A375 (cell line): ENCODE data around the gene FAM53B. TPM values are rescaled to one million over a fixed set of nuclear protein-coding genes. Genes with fewer than 3 reads are reported as not detected.

Experiments
- small RNA-seq: library from RNA; depleted of rRNA; stranded (forward); fragments of <200 nt; gene quantifications from one replicate; pipeline ENCODE3, GENCODE V24; 2014
- total RNA-seq: library from RNA; depleted of rRNA; stranded (reverse); fragments of >200 nt; shearing (Covaris generic); gene quantifications from 2 replicates; pipeline ENCODE4 v1.2.3, GENCODE V29; 2014; rRNA removed

The FAM53B gene
- 11.1 and 14.4 TPM in 2 replicates for total RNA-seq

GRCh38 chr10:124744102-124745050, at the start of gene FAM53B:
TSS of gene FAM53B (minus strand) at chr10:124744378. CDS start at chr10:124706713, 37,665 bp downstream.

GRCh38 chr10:124791547-124792348, 47.6 kb upstream of the FAM53B start, which contains the start of gene EEF1AKMT2:
TSS of gene EEF1AKMT2 (minus strand) at chr10:124791887. CDS start at chr10:124791833, 54 bp downstream.

Small RNAs within 50 kb of the gene (small RNA-seq; reads per million reads assigned to genes)
- not detected for gene RF00019

Other genes starting within 250 kb of the FAM53B start
- gene EEF1AKMT2, start 47.5 kb upstream of the FAM53B start, total RNA-seq, result 22.6 and 28.7 TPM in 2 replicates
- 13.5 and 14.6 TPM in 2 replicates for gene ABRAXAS2, start 57.4 kb upstream of the FAM53B start, total RNA-seq
- gene ZRANB1, start 197.7 kb upstream of the FAM53B start, total RNA-seq, result 15.5 and 17.2 TPM in 2 replicates